HCT116 (cell line): ENCODE measurements around the gene HTR1E. TPM values are rescaled to one million over a fixed set of nuclear protein-coding genes. Genes with fewer than 3 reads are reported as not detected.
"Not testable (repeated sequence)": the region's sequence is repeated elsewhere in the genome, so short reads cannot be mapped to it uniquely, and the experiment has no call there.

Source experiments
- ATAC-seq: fragments of 200-7000 bp; cut with Tn5 transposase; 2 replicates; pipeline ENCODE4 v1.9.1; 2020; ENCODE audit warnings: mild to moderate bottlenecking, moderate library complexity
- BruUV-seq: library from RNA; stranded (reverse); fragments of 400-500 nt; replicated peaks from 2 replicates; lab custom pipeline; 2021; lab: Mats Ljungman, UMichigan
- CTCF ChIA-PET: fragments of 300-600 bp; sonication (Branson Sonifier 250); formaldehyde crosslinking; loops from one replicate; lab custom pipeline; 2021; ENCODE audit warnings: antibody characterized with exemption; lab: Charles Lee
- POLR2A ChIA-PET: fragments of 300-600, 350-600 bp; sonication (Branson Sonifier 250); formaldehyde crosslinking; loops from one replicate; lab custom pipeline; 2021; ENCODE audit warnings: antibody characterized with exemption; lab: Charles Lee
- RAD21 ChIA-PET, 2 experiments: fragments of 300-600 bp; sonication (Branson Sonifier 250); formaldehyde crosslinking; loops; one replicate each; lab custom pipeline; 2023; ENCODE audit warnings: low total read pairs in 2 of 2; ENCODE audit not compliant: uncharacterized antibody in 2 of 2, unreplicated experiment in 2 of 2, low non-redundant PET in 1 of 2; lab: Charles Lee
- DNase-seq: peaks from one replicate; pipeline ENCODE4 v3.0.0-alpha.2; 2010; ENCODE audit warnings: low read depth, low spot score
- H2AFZ ChIP-seq: fragments of 200-600 bp; shearing (Covaris generic), sonication (generic); 2 replicates; pipeline ENCODE4 v1.6.1; 2017; ENCODE audit warnings: low read depth, mixed run types, mixed read lengths, antibody characterized with exemption, low read length; ENCODE audit not compliant: poor library complexity, severe bottlenecking
- H3K27ac ChIP-seq: 2 replicates; pipeline ENCODE4 v1.5.1; 2012; ENCODE audit warnings: low read depth, low read length
- H3K27me3 ChIP-seq: fragments of 200-600 bp; sonication (generic); 2 replicates; pipeline ENCODE4 v1.6.1; 2016; ENCODE audit warnings: mixed run types, low read length, mixed read lengths; ENCODE audit not compliant: insufficient read depth
- H3K36me3 ChIP-seq, 2 experiments: fragments of 200-500 bp in 1 of 2; fragments of 200-600 bp in 1 of 2; sonication (Bioruptor generic) in 1 of 2; sonication (generic) in 1 of 2; 2 replicates each; pipeline versions ENCODE4 v1.5.1 to v1.6.1; 2014 to 2016; ENCODE audit warnings: low read length in 2 of 2, inconsistent platforms in 1 of 2, mixed read lengths in 1 of 2, mixed run types in 1 of 2; ENCODE audit not compliant: insufficient read depth in 2 of 2, control insufficient read depth in 1 of 2
- H3K4me1 ChIP-seq, 2 experiments: fragments of 200-600 bp in 1 of 2; sonication (generic) in 1 of 2; 2 replicates each; pipeline versions ENCODE4 v1.5.1 to v1.6.1; 2012 to 2017; ENCODE audit warnings: low read length in 2 of 2, inconsistent platforms in 1 of 2, mild to moderate bottlenecking in 1 of 2, mixed read lengths in 1 of 2, mixed run types in 1 of 2, moderate library complexity in 1 of 2; ENCODE audit not compliant: insufficient read depth in 2 of 2, control insufficient read depth in 1 of 2
- H3K4me2 ChIP-seq: fragments of 200-600 bp; sonication (generic); 2 replicates; pipeline ENCODE4 v1.6.1; 2017; ENCODE audit warnings: mixed run types, low read length, mixed read lengths
- H3K4me3 ChIP-seq, 2 experiments: fragments of 200-600 bp in 1 of 2; sonication (generic) in 1 of 2; replicated peaks in 1 of 2; 2 replicates each; pipeline ENCODE4 v1.5.1; 2011 to 2016; ENCODE audit warnings: low read length in 2 of 2, control low read depth in 1 of 2, low read depth in 1 of 2, mild to moderate bottlenecking in 1 of 2, mixed read lengths in 1 of 2, mixed run types in 1 of 2
- H3K79me2 ChIP-seq: fragments of 200-600 bp; sonication (generic); 2 replicates; pipeline ENCODE4 v1.6.1; 2017; ENCODE audit warnings: mild to moderate bottlenecking, mixed run types, low read length, moderate library complexity, mixed read lengths; ENCODE audit not compliant: insufficient read depth
- H3K9ac ChIP-seq: fragments of 200-600 bp; sonication (generic); 2 replicates; pipeline ENCODE4 v1.6.1; 2016; ENCODE audit warnings: low read length, mixed read lengths
- H3K9me2 ChIP-seq: fragments of 200-600 bp; sonication (generic), shearing (Covaris generic); 2 replicates; pipeline ENCODE4 v1.6.1; 2017; ENCODE audit warnings: mixed run types, mild to moderate bottlenecking, moderate library complexity; ENCODE audit not compliant: insufficient read depth
- H3K9me3 ChIP-seq, 2 experiments: fragments of 200-500 bp in 1 of 2; fragments of 200-600 bp in 1 of 2; sonication (Bioruptor generic) in 1 of 2; sonication (generic) in 1 of 2; 2 replicates each; pipeline ENCODE4 v1.6.1; 2014 to 2017; ENCODE audit warnings: low read length in 2 of 2, mixed read lengths in 2 of 2, inconsistent platforms in 1 of 2, low read depth in 1 of 2, mild to moderate bottlenecking in 1 of 2, mixed run types in 1 of 2, moderate library complexity in 1 of 2; ENCODE audit not compliant: control insufficient read depth in 1 of 2, insufficient read depth in 1 of 2
- H4K20me1 ChIP-seq: fragments of 200-600 bp; sonication (generic), shearing (Covaris generic); 2 replicates; pipeline ENCODE4 v1.6.1; 2017; ENCODE audit warnings: mixed run types, mild to moderate bottlenecking, moderate library complexity; ENCODE audit not compliant: insufficient read depth
- CBX3 ChIP-seq: IDR thresholded peaks from 2 replicates; pipeline ENCODE4 v1.6.1; 2012; ENCODE audit warnings: low read depth
- CEBPB ChIP-seq: IDR thresholded peaks from 2 replicates; pipeline ENCODE4 v1.6.1; 2012; ENCODE audit warnings: low read depth
- EGR1 ChIP-seq: IDR thresholded peaks from 2 replicates; pipeline ENCODE4 v1.6.1; 2012; ENCODE audit warnings: low read depth
- EZH2 ChIP-seq: fragments of 200-600 bp; sonication (generic); IDR thresholded peaks from 2 replicates; pipeline ENCODE4 v1.6.1; 2017; ENCODE audit warnings: antibody characterized with exemption, mixed run types
- EZH2phosphoT487 ChIP-seq: fragments of 200-600 bp; IDR thresholded peaks from 2 replicates; pipeline ENCODE4 v1.6.1; 2018; ENCODE audit warnings: antibody characterized with exemption, borderline replicate concordance
- POLR2A ChIP-seq: IDR thresholded peaks from 2 replicates; pipeline ENCODE4 v1.7.0; 2011; ENCODE audit warnings: borderline replicate concordance; ENCODE audit not compliant: insufficient read depth, insufficient read length; ENCODE audit errors: extremely low read depth
- YY1 ChIP-seq: IDR thresholded peaks from 2 replicates; pipeline ENCODE4 v1.6.1; 2011; ENCODE audit warnings: low read length, low read depth, moderate library complexity, mild to moderate bottlenecking; ENCODE audit not compliant: insufficient replicate concordance; ENCODE audit errors: extremely low read depth
- ZFX ChIP-seq: fragments of 450-650 bp; IDR thresholded peaks from 2 replicates; pipeline ENCODE4 v1.6.1; 2017
- ZNF274 ChIP-seq: fragments of 200-500 bp; sonication (Bioruptor generic); IDR thresholded peaks from 2 replicates; pipeline ENCODE4 v1.6.1; 2014; ENCODE audit warnings: mild to moderate bottlenecking, low read depth, low read length, inconsistent platforms
- intact Hi-C: fragments of 100-400 bp; cut with micrococcal nuclease; formaldehyde crosslinking; loops from 2 replicates; pipeline ENCODE4 v1.10.0; 2022
- total RNA-seq: library from RNA; stranded (reverse); gene quantifications from one replicate; pipeline ENCODE4 v1.2.1, GENCODE V29; 2021; ENCODE audit not compliant: unreplicated experiment
- TF ChIP-seq, protein P1 (sequence below): IDR thresholded peaks from 2 replicates; pipeline ENCODE4 v1.6.1; 2011; ENCODE audit warnings: mild to moderate bottlenecking, low read length, moderate library complexity; ENCODE audit not compliant: insufficient replicate concordance; ENCODE audit errors: extremely low read depth
- TF ChIP-seq, protein P2 (sequence below): IDR thresholded peaks from 2 replicates; pipeline ENCODE4 v1.6.1; 2012

Gene HTR1E
- total RNA-seq, 1 experiment from 2014 or later, result not detected

DNA sequence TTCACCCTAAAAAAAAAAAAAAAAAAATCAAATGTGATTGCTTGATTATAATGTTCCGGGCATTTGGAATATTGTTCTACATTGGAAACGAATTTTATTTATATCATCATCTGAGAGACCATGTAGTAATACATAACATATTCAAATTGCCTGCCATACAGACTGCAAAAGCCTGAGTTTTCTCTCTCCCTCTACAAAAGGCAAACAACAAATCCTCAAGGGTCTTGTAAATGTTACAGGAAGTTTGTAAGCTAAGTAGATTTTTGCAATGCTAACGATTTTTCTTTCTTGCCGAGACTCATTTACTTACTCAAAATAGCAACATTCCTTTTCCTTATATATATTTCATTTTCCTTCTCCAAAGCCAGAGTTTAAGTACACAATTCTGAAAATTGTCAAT, 49.0 kb upstream of the HTR1E start:
- Histone ChIP-seq H3K4me1 (no peaks in the 10 kb centered on the region), H3K9me2 (no peaks in the 10 kb centered on the region), H3K4me2 (no peak overlapping the region), H3K4me3 (no peak overlapping the region), H4K20me1 (no peaks in the 10 kb centered on the region), H3K79me2 (no peaks in the 10 kb centered on the region), H3K27ac (no peak overlapping the region), H2AFZ (no peak overlapping the region), H3K9me3 (no peaks in the 10 kb centered on the region), H3K9ac (no peak overlapping the region), H3K36me3 (no peaks in the 10 kb centered on the region), H3K27me3 (no peaks in the 10 kb centered on the region)
- POLR2A ChIA-PET, result no interaction called here
- TF ChIP-seq CBX3, result no peak
- CTCF ChIA-PET, result no interaction called here
- ATAC-seq (no peak), DNase-seq (no peak)
- no TSS peak for BruUV-seq
- intact Hi-C loops, result no loop called here
- RAD21 ChIA-PET, result no interaction called here

- intact Hi-C loops, BruUV-seq, RAD21 ChIA-PET, POLR2A ChIA-PET, CTCF ChIA-PET, DNase-seq, H3K27me3 ChIP-seq, H3K27ac ChIP-seq, H4K20me1 ChIP-seq, ATAC-seq, H3K4me1 ChIP-seq, H3K9me2 ChIP-seq, H3K4me2 ChIP-seq, H3K36me3 ChIP-seq, H3K9me3 ChIP-seq, H3K79me2 ChIP-seq, H2AFZ ChIP-seq, H3K9ac ChIP-seq, H3K4me3 ChIP-seq: not testable (repeated sequence)
These were observed 40.1 kb upstream of the HTR1E start for GRCh38 chr6:86897265-86897664.

DNA sequence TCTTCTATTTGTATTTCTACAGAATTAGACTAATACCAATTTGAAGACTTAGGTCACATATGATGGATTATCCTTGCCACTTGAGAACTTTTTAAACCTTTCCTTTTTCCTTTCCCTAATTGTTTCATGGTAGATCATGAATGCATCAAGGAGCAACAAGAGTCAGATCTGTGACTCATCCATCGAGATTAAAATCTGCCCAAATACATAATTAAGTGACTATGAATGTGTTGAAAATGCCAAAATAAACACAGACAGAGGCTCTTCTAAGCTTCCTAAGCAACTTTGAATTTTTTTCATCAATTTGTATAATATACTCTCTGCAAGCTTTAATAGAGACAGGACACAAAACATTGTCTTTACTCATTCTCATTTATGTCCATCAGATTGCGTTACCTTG, 23.5 kb upstream of the HTR1E start:
- intact Hi-C loops, result no loop called here
- Histone ChIP-seq H3K9ac (no peak overlapping the region), H3K4me3 (no peak overlapping the region), H3K27ac (no peak overlapping the region), H3K9me2 (no peaks in the 10 kb centered on the region), H4K20me1 (no peaks in the 10 kb centered on the region), H3K27me3 (no peaks in the 10 kb centered on the region; the same call in 1 of the 2 replicates), H3K36me3 (no peaks in the 10 kb centered on the region), H3K4me2 (no peak overlapping the region), H3K4me1 (no peaks in the 10 kb centered on the region), H3K9me3 (no peaks in the 10 kb centered on the region), H3K79me2 (no peaks in the 10 kb centered on the region), H2AFZ (no peak overlapping the region)
- ChIA-PET POLR2A (no interaction called here), CTCF (no interaction called here), RAD21 (no interaction called here)
- DNase-seq (no peak), ATAC-seq (no peak)
- no peak for TF ChIP-seq ZNF274
- TF ChIP-seq CBX3, result no peak
- no peak for TF ChIP-seq EZH2
- TF ChIP-seq, protein P1, sequence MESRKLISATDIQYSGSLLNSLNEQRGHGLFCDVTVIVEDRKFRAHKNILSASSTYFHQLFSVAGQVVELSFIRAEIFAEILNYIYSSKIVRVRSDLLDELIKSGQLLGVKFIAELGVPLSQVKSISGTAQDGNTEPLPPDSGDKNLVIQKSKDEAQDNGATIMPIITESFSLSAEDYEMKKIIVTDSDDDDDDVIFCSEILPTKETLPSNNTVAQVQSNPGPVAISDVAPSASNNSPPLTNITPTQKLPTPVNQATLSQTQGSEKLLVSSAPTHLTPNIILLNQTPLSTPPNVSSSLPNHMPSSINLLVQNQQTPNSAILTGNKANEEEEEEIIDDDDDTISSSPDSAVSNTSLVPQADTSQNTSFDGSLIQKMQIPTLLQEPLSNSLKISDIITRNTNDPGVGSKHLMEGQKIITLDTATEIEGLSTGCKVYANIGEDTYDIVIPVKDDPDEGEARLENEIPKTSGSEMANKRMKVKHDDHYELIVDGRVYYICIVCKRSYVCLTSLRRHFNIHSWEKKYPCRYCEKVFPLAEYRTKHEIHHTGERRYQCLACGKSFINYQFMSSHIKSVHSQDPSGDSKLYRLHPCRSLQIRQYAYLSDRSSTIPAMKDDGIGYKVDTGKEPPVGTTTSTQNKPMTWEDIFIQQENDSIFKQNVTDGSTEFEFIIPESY, result no peak
- no peak for TF ChIP-seq POLR2A
- TF ChIP-seq YY1, result no peak
- no peak for TF ChIP-seq EGR1
- TF ChIP-seq EZH2phosphoT487, result no peak
- TF ChIP-seq, protein P2, sequence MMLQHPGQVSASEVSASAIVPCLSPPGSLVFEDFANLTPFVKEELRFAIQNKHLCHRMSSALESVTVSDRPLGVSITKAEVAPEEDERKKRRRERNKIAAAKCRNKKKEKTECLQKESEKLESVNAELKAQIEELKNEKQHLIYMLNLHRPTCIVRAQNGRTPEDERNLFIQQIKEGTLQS, result no peak
- no peak for TF ChIP-seq ZFX
- no peak for TF ChIP-seq CEBPB
- no TSS peak for BruUV-seq
